Adrenal gland (tissue), 5 donors: ENCODE results near the gene PRPF38A.

Experiments used
- CTCF ChIP-seq, 6 experiments: fragments of 450-650 bp in 4 of 6; fragments of 200-600 bp in 2 of 6; sonication (generic) in 1 of 6; IDR thresholded peaks; 1 replicate in 5 of 6; 2 replicates in 1 of 6; pipeline versions ENCODE4 v1.5.1 to v1.8.0; 2016 to 2021; ENCODE audit warnings: antibody characterized with exemption in 6 of 6, mild to moderate bottlenecking in 2 of 6, moderate library complexity in 1 of 6
- POLR2A ChIP-seq, 2 donors: fragments of 450-650 bp; IDR thresholded peaks; one replicate each; pipeline ENCODE4 v1.6.1; 2017; ENCODE audit warnings: antibody characterized with exemption in 2 of 2, mild to moderate bottlenecking in 2 of 2, moderate library complexity in 1 of 2
- donor health status: DM: no; HTN: no; CAD: no.

DNA sequence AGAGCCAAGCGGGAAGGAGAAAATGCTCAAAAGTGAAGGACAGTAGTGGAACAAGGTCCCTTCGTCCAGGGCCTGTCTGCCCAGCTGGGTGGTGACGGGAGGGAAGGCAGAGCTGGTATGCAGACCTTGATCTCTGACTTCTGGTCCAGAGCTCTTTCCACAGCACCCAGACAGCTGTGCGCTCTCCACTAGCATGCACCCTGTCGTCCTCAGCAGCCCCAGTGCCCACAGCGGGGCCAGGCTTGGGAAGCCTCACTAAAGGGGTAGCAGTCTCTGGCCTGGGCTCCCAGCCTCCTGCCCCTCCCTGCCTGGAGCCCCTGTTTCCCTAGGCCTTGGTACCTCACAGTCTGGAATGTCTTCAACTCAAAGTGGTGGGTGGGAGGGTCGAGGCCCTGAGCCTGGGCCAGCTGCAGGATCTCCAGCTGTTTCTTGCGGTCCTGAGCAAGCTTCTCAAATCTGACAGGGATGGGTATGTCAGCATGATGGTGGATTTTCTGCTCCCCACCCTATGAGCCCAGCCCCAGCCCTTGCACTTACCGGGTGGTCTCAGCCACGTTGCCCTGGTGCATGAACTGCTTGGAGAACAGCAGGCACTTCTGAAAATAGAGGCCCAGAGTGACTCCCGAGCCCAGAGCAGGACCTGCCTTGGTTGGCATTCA lies 48.4 kb upstream of the PRPF38A start:
- TF ChIP-seq POLR2A (IDR thresholded peaks at IDR 0.05): no peak
- no peak for TF ChIP-seq CTCF (IDR thresholded peaks at IDR 0.05)
